Heart right ventricle (tissue), 16 donors: ENCODE measurements around the gene MYO1E. TPM values are rescaled to one million over a fixed set of nuclear protein-coding genes. Genes with fewer than 3 reads are reported as not detected.

Experiments used
- ATAC-seq, 8 donors: fragments of 200-7000 bp; cut with Tn5 transposase; one replicate each; pipeline ENCODE4 v1.9.1; 2020; ENCODE audit warnings: mild to moderate bottlenecking in 8 of 8, moderate library complexity in 8 of 8, moderate number of reproducible peaks in 1 of 8
- DNase-seq, 2 donors: peaks; one replicate each; pipeline ENCODE4 v3.0.0-alpha.2; 2020
- H3K27ac ChIP-seq, 10 donors: fragments of 200-600 bp; sonication (generic) in 2 of 10; one replicate each; pipeline versions ENCODE4 v1.5.0 to v1.8.0; 2020 to 2022; ENCODE audit warnings: mild to moderate bottlenecking in 3 of 10
- H3K27me3 ChIP-seq, 7 donors: fragments of 200-600 bp; one replicate each; pipeline ENCODE4 v1.8.0; 2021 to 2022; ENCODE audit warnings: mild to moderate bottlenecking in 2 of 7
- H3K36me3 ChIP-seq, 9 donors: fragments of 200-600 bp; sonication (generic) in 1 of 9; one replicate each; pipeline versions ENCODE4 v1.5.0 to v1.8.0; 2020 to 2022; ENCODE audit warnings: mild to moderate bottlenecking in 2 of 9
- H3K4me1 ChIP-seq, 9 donors: fragments of 200-600 bp; sonication (generic) in 1 of 9; one replicate each; pipeline versions ENCODE4 v1.5.0 to v1.8.0; 2020 to 2022; ENCODE audit warnings: mild to moderate bottlenecking in 4 of 9
- H3K4me3 ChIP-seq, 10 donors: fragments of 200-600 bp; sonication (generic) in 2 of 10; one replicate each; pipeline versions ENCODE4 v1.5.0 to v1.8.0; 2020 to 2022; ENCODE audit warnings: mild to moderate bottlenecking in 7 of 10, moderate library complexity in 2 of 10
- H3K9me3 ChIP-seq, 11 donors: fragments of 200-600 bp in 10 of 11; sonication (generic) in 2 of 11; one replicate each; pipeline versions ENCODE4 v1.5.0 to v1.8.0; 2013 to 2022; ENCODE audit warnings: mild to moderate bottlenecking in 2 of 11, control low read depth in 1 of 11, moderate library complexity in 1 of 11
- WGBS, 2 donors: extraction: QIAGEN DNeasy Blood & Tissue Kit; methylation state at CpG; one replicate each; pipeline ENCODE4 v1.1.7; 2013; ENCODE audit warnings: inconsistent platforms in 1 of 2; 5-methylcytosine and 5-hydroxymethylcytosine counted together
- intact Hi-C, 10 donors: fragments of 100-400 bp; cut with DNase I; formaldehyde crosslinking; loops; one replicate each; pipeline versions ENCODE4 v1.11.1 to v1.14.2; 2022
- polyA plus RNA-seq, 2 donors: library from polyadenylated mRNA; stranded (reverse); fragments of 200-250 nt; gene quantifications; one replicate each; pipeline ENCODE4 v1.2.3, GENCODE V29; 2013
- total RNA-seq, 10 donors: library from RNA; stranded (reverse); fragmentation: NEBNext Ultra II Directional in 3 of 10; extraction: Animal tissue kit (Norgen Biotek cat#: 25700) in 3 of 10; gene quantifications; one replicate each; pipeline versions ENCODE4 v1.2.1 to v1.2.4, GENCODE V29; 2021 to 2023
- TF ChIP-seq, protein P1 (sequence below), 9 donors: fragments of 200-600 bp; sonication (generic) in 2 of 9; IDR thresholded peaks; one replicate each; pipeline versions ENCODE4 v1.5.0 to v1.8.0; 2021 to 2022; ENCODE audit warnings: antibody characterized with exemption in 9 of 9, mild to moderate bottlenecking in 5 of 9, moderate library complexity in 1 of 9
- donor health status: Arrhythmogenic right ventricular cardiomyopathy.
- donor health status: ischemic (EF 13 %, LVEDD 7.1; RV severe dilation, severe dysfunction).
- donor health status: healthy with polysubstance abuse.
- donor health status: DM: no; HTN: yes; CAD: no.
- donor health status: DM: no; HTN: no; CAD: no.
- donor health status: ischemic (EF 25% LVEDD 6.9; RV normal size, moderate dysfunction).
- donor health status: ischemic (EF 25% LVEDD 5.7; RV mildly dilated, moderate dysfunction).
- donor health status: healthy.
- donor health status: DM: yes; HTN: yes; CAD: no.
- donor health status: Ischemic cardiomyopathy.
- donor health status: ischemic (EF 35%, LVEDD 5.7; RV mildly dilated, moderate dysfunction).
- donor health status: nonischemic (EF 11% LVEDD 7.7; RV severe dilation, severe dysfunction).
- donor health status: DM: yes; HTN: yes; CAD: no.
- donor health status: PGD.
- donor health status: ischemic (EF 29% LVEDD 5.4; RV normal size, mild dysfunction).
- donor health status: nonischemic (EF 23%, LVEDD 6.1; RV moderate dilation, normal function).

Gene MYO1E
- total and polyA plus RNA-seq, 12 donors, result 9.3 to 75.3 (median 27.4) TPM

DNA sequence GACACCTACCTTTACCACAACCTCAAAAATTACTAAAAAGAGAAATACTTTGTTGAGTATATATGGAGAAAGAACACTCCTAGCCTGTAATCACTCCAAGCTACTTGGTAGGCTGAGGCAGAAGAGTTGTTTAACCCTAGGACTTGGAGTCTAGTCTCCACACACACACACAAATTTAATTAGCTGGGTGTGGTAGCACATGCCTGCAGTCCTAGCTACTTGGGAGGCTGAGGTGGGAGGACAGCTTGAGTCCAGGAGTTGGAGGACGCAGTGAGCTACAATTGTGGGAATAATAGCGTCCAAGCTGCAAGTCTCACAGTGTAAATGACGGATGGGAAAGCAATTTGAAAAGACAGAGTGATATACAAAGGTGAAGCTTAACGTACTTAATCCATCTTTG lies 115.5 kb downstream of the MYO1E start:
- intact Hi-C loops, result loop anchor here in 2 of 10 donors (5.0 to 10.0 kb wide), 2 partner anchors 35 to 98 kb away; no protein-coding TSS in a partner anchor
- Histone ChIP-seq H3K36me3 (peaks cover 0 to 79% (median 8%) of the 10 kb centered on the region in 9 donors), H3K4me3 (no peak overlapping the region), H3K27ac (no peak overlapping the region), H3K27me3 (no peaks in the 10 kb centered on the region), H3K9me3 (no peaks in the 10 kb centered on the region), H3K4me1 (no peaks in the 10 kb centered on the region)
- 73% methylated on average over 4 of the region's 4 CpGs for WGBS, 2 donors
- ATAC-seq (no peak), DNase-seq (no peak)
- TF ChIP-seq, protein P1, sequence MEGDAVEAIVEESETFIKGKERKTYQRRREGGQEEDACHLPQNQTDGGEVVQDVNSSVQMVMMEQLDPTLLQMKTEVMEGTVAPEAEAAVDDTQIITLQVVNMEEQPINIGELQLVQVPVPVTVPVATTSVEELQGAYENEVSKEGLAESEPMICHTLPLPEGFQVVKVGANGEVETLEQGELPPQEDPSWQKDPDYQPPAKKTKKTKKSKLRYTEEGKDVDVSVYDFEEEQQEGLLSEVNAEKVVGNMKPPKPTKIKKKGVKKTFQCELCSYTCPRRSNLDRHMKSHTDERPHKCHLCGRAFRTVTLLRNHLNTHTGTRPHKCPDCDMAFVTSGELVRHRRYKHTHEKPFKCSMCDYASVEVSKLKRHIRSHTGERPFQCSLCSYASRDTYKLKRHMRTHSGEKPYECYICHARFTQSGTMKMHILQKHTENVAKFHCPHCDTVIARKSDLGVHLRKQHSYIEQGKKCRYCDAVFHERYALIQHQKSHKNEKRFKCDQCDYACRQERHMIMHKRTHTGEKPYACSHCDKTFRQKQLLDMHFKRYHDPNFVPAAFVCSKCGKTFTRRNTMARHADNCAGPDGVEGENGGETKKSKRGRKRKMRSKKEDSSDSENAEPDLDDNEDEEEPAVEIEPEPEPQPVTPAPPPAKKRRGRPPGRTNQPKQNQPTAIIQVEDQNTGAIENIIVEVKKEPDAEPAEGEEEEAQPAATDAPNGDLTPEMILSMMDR (IDR thresholded peaks at IDR 0.05), result no peak

DNA sequence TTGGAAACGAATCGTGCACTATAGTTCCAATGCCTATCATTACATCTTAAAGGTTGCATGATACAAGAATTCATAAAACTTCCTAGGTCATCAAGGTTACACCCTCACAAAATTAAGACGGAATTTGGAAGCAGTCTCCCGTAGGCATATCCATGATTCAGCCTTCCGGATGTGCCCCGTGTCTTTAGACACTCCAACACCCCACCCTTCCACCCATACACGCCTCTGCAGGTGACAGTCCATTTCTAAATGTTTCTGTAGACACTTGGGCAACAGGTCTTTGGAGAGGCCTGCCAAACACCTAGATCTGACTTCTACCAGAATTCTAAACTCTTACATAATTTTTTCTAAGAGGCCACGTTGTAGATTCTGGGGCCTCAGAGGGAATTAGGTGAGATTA lies 116.2 kb downstream of the MYO1E start:
- intact Hi-C loops, result loop anchor here in 2 of 10 donors (5.0 to 10.0 kb wide), 2 partner anchors 36 to 98 kb away; no protein-coding TSS in a partner anchor
- H3K4me1 ChIP-seq, result no peaks in the 10 kb centered on the region
- H3K27ac ChIP-seq, result no peak overlapping the region
- no peaks in the 10 kb centered on the region for H3K9me3 ChIP-seq
- no peak overlapping the region for H3K4me3 ChIP-seq
- no peaks in the 10 kb centered on the region for H3K27me3 ChIP-seq
- H3K36me3 ChIP-seq, result peaks cover 0 to 79% (median 8%) of the 10 kb centered on the region in 9 donors
- ATAC-seq, result no peak
- TF ChIP-seq, protein P1 (IDR thresholded peaks at IDR 0.05), result no peak
- no peak for DNase-seq
- whole genome bisulfite sequencing, 2 donors, result 82 to 83% methylated on average over 8 of the region's 8 CpGs

DNA sequence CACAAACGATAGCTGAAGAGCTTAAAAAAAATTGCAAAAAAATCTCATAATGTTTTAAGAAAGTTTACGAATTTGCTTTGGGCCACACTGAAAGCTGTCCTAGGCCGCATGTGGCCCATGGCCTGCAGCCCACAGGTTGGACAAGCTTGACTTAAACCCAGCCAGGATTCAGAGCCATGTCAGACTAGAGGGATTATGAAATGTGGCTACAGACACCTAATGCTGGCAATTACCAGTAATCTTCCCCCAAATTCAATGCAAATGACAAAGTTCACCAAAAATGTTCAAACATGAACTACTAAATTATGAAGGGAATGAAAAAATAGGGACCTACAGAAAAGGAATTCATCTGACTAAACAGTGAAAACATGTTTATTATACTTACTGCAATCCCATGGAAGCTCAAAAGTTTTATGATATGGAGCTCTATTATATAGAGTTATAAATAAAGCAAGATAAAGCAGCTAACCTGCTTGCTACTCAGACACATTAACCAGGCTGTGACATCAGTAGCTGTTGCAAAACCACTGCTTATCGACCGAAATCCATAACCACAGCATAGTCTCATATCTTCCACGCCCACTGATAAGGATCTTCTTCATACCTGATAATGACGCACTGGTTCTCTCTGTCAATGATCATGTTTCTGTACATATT lies 116.9 kb downstream of the MYO1E start:
- Histone ChIP-seq H3K36me3 (peaks cover 0 to 79% (median 8%) of the 10 kb centered on the region in 9 donors), H3K4me1 (no peaks in the 10 kb centered on the region), H3K27ac (no peak overlapping the region), H3K4me3 (no peak overlapping the region), H3K27me3 (no peaks in the 10 kb centered on the region), H3K9me3 (no peaks in the 10 kb centered on the region)
- DNase-seq (no peak), ATAC-seq (no peak)
- TF ChIP-seq, protein P1 (IDR thresholded peaks at IDR 0.05), result no peak
- WGBS, 2 donors, result 83 to 91% methylated on average over 7 of the region's 7 CpGs
- intact Hi-C loops, result loop anchor here in 2 of 10 donors (5.0 to 10.0 kb wide), 2 partner anchors 36 to 99 kb away; no protein-coding TSS in a partner anchor

DNA sequence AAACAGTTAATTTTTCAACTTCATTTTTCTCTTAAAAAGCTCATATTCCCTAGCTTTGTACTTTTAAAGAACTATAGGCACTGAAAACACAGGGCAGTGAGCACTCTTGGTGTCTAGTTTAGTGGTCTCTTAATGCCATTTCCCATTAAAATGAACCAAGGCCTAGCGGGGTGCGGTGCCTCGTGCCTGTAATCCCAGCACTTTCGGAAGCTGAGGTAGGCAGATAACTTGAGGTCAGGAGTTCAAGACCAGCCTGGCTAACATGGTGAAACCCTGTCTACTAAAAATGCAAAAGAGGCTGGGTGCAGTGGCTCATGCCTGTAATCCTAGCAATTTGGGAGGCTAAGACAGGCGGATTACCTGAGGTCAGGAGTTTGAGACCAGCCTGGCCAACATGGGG lies 120.5 kb downstream of the MYO1E start:
- ATAC-seq (no peak), DNase-seq (no peak)
- Histone ChIP-seq H3K4me1 (peaks cover 0 to 26% (median 7%) of the 10 kb centered on the region in 9 donors), H3K9me3 (no peaks in the 10 kb centered on the region), H3K27me3 (no peaks in the 10 kb centered on the region), H3K4me3 (no peak overlapping the region), H3K36me3 (peaks cover 0 to 47% (median 4%) of the 10 kb centered on the region in 9 donors), H3K27ac (no peak overlapping the region)
- WGBS, 2 donors, result 96 to 97% methylated on average over 5 of the region's 5 CpGs
- intact Hi-C loops, result loop anchor here in 2 of 10 donors (5.0 to 10.0 kb wide), 2 partner anchors 103 to 125 kb away; no protein-coding TSS in a partner anchor
- TF ChIP-seq, protein P1 (IDR thresholded peaks at IDR 0.05), result no peak
